Stomach (tissue), 9 donors: ENCODE data around the gene HAPSTR1. TPM values are rescaled to one million over a fixed set of nuclear protein-coding genes. Genes with fewer than 3 reads are reported as not detected.

Source experiments
- DNase-seq, 2 donors: peaks; one replicate each; pipeline versions ENCODE4 v3.0.0 to v3.0.0-alpha.2; 2013 to 2019
- H3K27ac ChIP-seq, 5 donors: fragments of 200-600 bp in 4 of 5; sonication (generic) in 4 of 5; one replicate each; pipeline ENCODE4 v1.5.1; 2013 to 2019; ENCODE audit warnings: mild to moderate bottlenecking in 1 of 5, moderate library complexity in 1 of 5
- H3K27me3 ChIP-seq, 3 donors: fragments of 200-600 bp; sonication (generic); one replicate each; pipeline ENCODE4 v1.5.1; 2017 to 2019; ENCODE audit warnings: mixed run types in 1 of 3
- H3K36me3 ChIP-seq, 4 donors: fragments of 200-600 bp; sonication (generic); 1 replicate in 3 of 4; 2 replicates in 1 of 4; pipeline ENCODE4 v1.5.1; 2016 to 2019
- H3K4me1 ChIP-seq, 4 donors: fragments of 200-600 bp; sonication (generic); one replicate each; pipeline ENCODE4 v1.5.1; 2016 to 2019
- H3K4me3 ChIP-seq, 4 donors: fragments of 200-600 bp; sonication (generic) in 3 of 4; one replicate each; pipeline ENCODE4 v1.5.1; 2016 to 2019; ENCODE audit warnings: mild to moderate bottlenecking in 1 of 4
- H3K9me3 ChIP-seq, 4 donors: fragments of 200-600 bp; sonication (generic); one replicate each; pipeline ENCODE4 v1.5.1; 2016 to 2019
- CTCF ChIP-seq, 7 experiments: fragments of 450-650 bp in 4 of 7; fragments of 200-600 bp in 3 of 7; sonication (generic) in 3 of 7; IDR thresholded peaks; one replicate each; pipeline ENCODE4 v1.5.1; 2016 to 2019; ENCODE audit warnings: antibody characterized with exemption in 7 of 7, control low read depth in 2 of 7, mild to moderate bottlenecking in 1 of 7
- EP300 ChIP-seq: sonication (generic); formaldehyde crosslinking; IDR thresholded peaks from one replicate; pipeline ENCODE4 v1.6.1; 2017; ENCODE audit warnings: antibody characterized with exemption
- POLR2A ChIP-seq, 4 donors: fragments of 450-650 bp; IDR thresholded peaks; one replicate each; pipeline ENCODE4 v1.6.1; 2016; ENCODE audit warnings: antibody characterized with exemption in 4 of 4, control low read depth in 2 of 4, mild to moderate bottlenecking in 1 of 4, moderate library complexity in 1 of 4
- POLR2AphosphoS5 ChIP-seq, 3 donors: sonication (generic); formaldehyde crosslinking; IDR thresholded peaks; one replicate each; pipeline ENCODE4 v1.6.1; 2016; ENCODE audit warnings: antibody characterized with exemption in 3 of 3
- WGBS, 5 donors: extraction: QIAGEN DNeasy Blood & Tissue Kit in 3 of 5; methylation state at CpG; one replicate each; pipeline versions ENCODE4 v1.1.5 to v1.1.7; 2013 to 2018; 5-methylcytosine and 5-hydroxymethylcytosine counted together
- intact Hi-C: fragments of 100-400 bp; cut with DNase I; formaldehyde crosslinking; loops from one replicate; pipeline ENCODE4 v1.15.1; 2023; ENCODE audit warnings: low total_unique reads
- polyA plus RNA-seq, 3 donors: library from polyadenylated mRNA; stranded (reverse); fragments of 200-250 nt; gene quantifications; one replicate each; pipeline ENCODE4 v1.2.3, GENCODE V29; 2013
- total RNA-seq, 5 donors: library from RNA; depleted of rRNA; stranded (reverse); fragments of >200 nt; gene quantifications; one replicate each; pipeline versions ENCODE4 v1.1.0 to v1.2.3, GENCODE V29; 2014 to 2016
- donor health status: healthy with polysubstance abuse.
- donor health status: Bipolar disorder and iron deficiency.
- donor health status: healthy.

Gene HAPSTR1
- total and polyA plus RNA-seq, 8 donors = 6.6 to 84.1 (median 37.4) TPM

- 93 to 100% (median 96%) methylated on average over 1 of the region's 1 CpG for WGBS, 5 donors
- Histone ChIP-seq H3K9me3 (peaks cover 0 to 4% (median 0%) of the 10 kb centered on the region in 4 donors), H3K4me1 (peaks cover 7 to 15% (median 14%) of the 10 kb centered on the region in 4 donors), H3K4me3 (no peak overlapping the region), H3K27me3 (no peaks in the 10 kb centered on the region), H3K36me3 (no peaks in the 10 kb centered on the region), H3K27ac (no peak overlapping the region)
- no peak for DNase-seq
- intact Hi-C loops = no loop called here
- no peak for TF ChIP-seq CTCF (IDR thresholded peaks at IDR 0.05)
- no peak for TF ChIP-seq POLR2A (IDR thresholded peaks at IDR 0.05)
- no peak for TF ChIP-seq EP300
- TF ChIP-seq POLR2AphosphoS5 (IDR thresholded peaks at IDR 0.05) = no peak
Measured at GRCh38 chr16:9046667-9047055, 44.8 kb upstream of the HAPSTR1 start.

GRCh38 chr16:9047689-9048301 is 43.6 kb upstream of the HAPSTR1 start:
- Histone ChIP-seq H3K4me1 (peaks cover 7 to 15% (median 14%) of the 10 kb centered on the region in 4 donors), H3K27ac (peak overlapping the region; percentile 53 to 81 (median 74)), H3K4me3 (no peak overlapping the region), H3K36me3 (no peaks in the 10 kb centered on the region), H3K27me3 (no peaks in the 10 kb centered on the region), H3K9me3 (peaks cover 0 to 4% (median 0%) of the 10 kb centered on the region in 4 donors)
- TF ChIP-seq POLR2AphosphoS5 (IDR thresholded peaks at IDR 0.05) = peak; percentile 45 to 88 (median 71)
- no peak for TF ChIP-seq POLR2A (IDR thresholded peaks at IDR 0.05)
- whole genome bisulfite sequencing, 5 donors = 19 to 26% (median 24%) methylated on average over 7 of the region's 7 CpGs
- peak; percentile 86 to 90 for DNase-seq
- intact Hi-C loops = no loop called here

GRCh38 chr16:9048302-9048700 is 43.1 kb upstream of the HAPSTR1 start:
- Histone ChIP-seq H3K27ac (peak overlapping the region in 4 of 5 donors; percentile 67 to 81 (median 76)), H3K36me3 (no peaks in the 10 kb centered on the region), H3K9me3 (peaks cover 0 to 4% (median 0%) of the 10 kb centered on the region in 4 donors), H3K4me1 (peaks cover 7 to 18% (median 14%) of the 10 kb centered on the region in 4 donors), H3K4me3 (no peak overlapping the region), H3K27me3 (peaks cover 0 to 4% (median 0%) of the 10 kb centered on the region in 3 donors)
- intact Hi-C loops = no loop called here
- no peak for DNase-seq
- TF ChIP-seq POLR2AphosphoS5 (IDR thresholded peaks at IDR 0.05) (no peak), POLR2A (IDR thresholded peaks at IDR 0.05) (no peak), EP300 (no peak), CTCF (IDR thresholded peaks at IDR 0.05) (no peak)
- 78 to 85% (median 83%) methylated on average over 4 of the region's 4 CpGs for WGBS, 5 donors

- Histone ChIP-seq H3K4me3 (no peak overlapping the region), H3K9me3 (peaks cover 0 to 4% (median 0%) of the 10 kb centered on the region in 4 donors), H3K36me3 (no peaks in the 10 kb centered on the region), H3K4me1 (peaks cover 7 to 19% (median 14%) of the 10 kb centered on the region in 4 donors), H3K27me3 (peaks cover 0 to 5% (median 0%) of the 10 kb centered on the region in 3 donors), H3K27ac (no peak overlapping the region)
- intact Hi-C loops = no loop called here
- 62 to 70% (median 68%) methylated on average over 7 of the region's 7 CpGs for WGBS, 5 donors
- TF ChIP-seq CTCF (IDR thresholded peaks at IDR 0.05) = no peak
- TF ChIP-seq POLR2AphosphoS5 (IDR thresholded peaks at IDR 0.05) = no peak
- no peak for TF ChIP-seq EP300
- no peak for DNase-seq
Measured at GRCh38 chr16:9049241-9049640, 42.2 kb upstream of the HAPSTR1 start.
